GM19035 (cell line): ENCODE measurements around the gene ACBD4.

Source experiments
- ATAC-seq: cut with Tn5 transposase; IDR thresholded peaks from one replicate; pipeline ENCODE4 v1.9.1; 2021; ENCODE audit not compliant: unreplicated experiment

Gene ACBD4

GRCh38 chr17:45186801-45187354, 51.4 kb downstream of the ACBD4 start:
- no peak for ATAC-seq

- no peak for ATAC-seq
These were observed 53.5 kb downstream of the ACBD4 start for GRCh38 chr17:45189009-45189408.

DNA sequence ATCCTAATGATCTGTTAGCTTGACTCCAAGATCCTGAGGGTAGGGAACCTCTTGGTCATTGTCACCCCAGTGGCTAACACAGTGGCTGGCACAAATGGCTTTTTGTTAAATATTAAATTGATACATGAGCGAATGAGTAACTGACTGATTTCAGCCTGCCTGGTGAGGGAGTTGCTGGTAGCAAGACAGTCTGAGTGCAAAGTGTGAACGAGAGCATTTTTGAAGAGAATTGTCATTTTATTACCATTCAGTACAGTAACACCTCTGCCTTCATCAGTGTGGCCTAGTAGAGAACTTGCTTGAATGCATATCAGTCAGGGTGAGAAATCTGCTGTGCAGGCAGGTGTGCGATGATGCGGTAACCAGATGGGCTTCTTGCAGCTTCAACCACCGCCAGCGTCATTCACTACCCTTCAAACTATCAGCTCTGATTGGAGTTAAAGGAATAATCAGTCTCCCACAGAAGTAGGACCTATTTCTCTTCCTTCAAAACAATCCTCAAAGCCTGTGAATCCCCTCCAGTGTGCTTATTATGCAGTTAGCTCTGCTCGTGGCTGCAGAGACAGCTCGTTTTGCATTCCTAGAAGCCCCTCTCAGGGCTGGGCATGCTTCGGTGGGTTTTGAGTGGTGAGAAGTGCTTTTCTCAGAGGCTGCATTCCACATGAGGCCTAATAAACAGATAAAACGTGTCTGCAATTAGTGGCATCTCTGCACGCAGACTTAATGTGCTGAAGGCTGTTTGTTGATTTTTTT, 55.2 kb downstream of the ACBD4 start:
- ATAC-seq, result no peak
